ENCODE data around the gene SESN1. TPM values are rescaled to one million over a fixed set of nuclear protein-coding genes. Genes with fewer than 3 reads are reported as not detected.

Gene SESN1
- polyA plus RNA-seq, 1 donor (not counting 4 experiments of a cell fraction or from before 2014, with no cell fraction given), result 21.4 TPM

GRCh38 chr6:108988765-108989164 is 105.9 kb downstream of the SESN1 start:
- DNase-seq (ENCODE audit: low read depth, low spot score) (no peak), FAIRE-seq (no peak)
- Histone ChIP-seq H2AFZ (ENCODE audit: control insufficient read depth, low read length) (no peak overlapping the region), H3K9me3 (ENCODE audit: control insufficient read depth, low read depth, low read length) (no peaks in the 10 kb centered on the region), H3K36me3 (ENCODE audit: control insufficient read depth in 2 of 2, extremely low read depth in 1 of 2, insufficient read depth in 2 of 2, low read length in 2 of 2) (peaks cover 5 to 15% of the 10 kb centered on the region in 2 experiments), H3K27me3 (ENCODE audit: control insufficient read depth, extremely low read depth, insufficient read depth, low read length) (no peaks in the 10 kb centered on the region), H4K20me1 (ENCODE audit: control insufficient read depth, extremely low read depth, insufficient read depth, low read length) (no peaks in the 10 kb centered on the region), H3K9ac (ENCODE audit: control insufficient read depth, extremely low read depth, insufficient read depth, low read length) (no peak overlapping the region), H3K4me3 (ENCODE audit: control insufficient read depth in 2 of 3, extremely low read depth in 1 of 3, insufficient read depth in 2 of 3, low read depth in 1 of 3, low read length in 3 of 3) (no peak overlapping the region), H3K4me2 (ENCODE audit: control insufficient read depth, extremely low read depth, insufficient read depth, low read depth, low read length) (no peak overlapping the region), H3K79me2 (ENCODE audit: control insufficient read depth, insufficient read depth, low read length) (no peaks in the 10 kb centered on the region), H3K9me1 (ENCODE audit: control insufficient read depth, extremely low read depth, insufficient read depth, low read length) (no peaks in the 10 kb centered on the region), H3K4me1 (ENCODE audit: control insufficient read depth, extremely low read depth, insufficient read depth, low read length) (no peaks in the 10 kb centered on the region), H3K27ac (ENCODE audit: control insufficient read depth, insufficient read depth, low read length) (no peak overlapping the region)
- dilution Hi-C loops (cut with MboI; ENCODE audit: extremely low pct_ligation_motif_present, low sequenced_read_pairs), result no loop called here
- TF ChIP-seq CTCF (optimal IDR thresholded peaks at IDR 0.05 in 1 of 3, IDR thresholded peaks at IDR 0.05 in 1 of 3, conservative IDR thresholded peaks at IDR 0.05 in 1 of 3; ENCODE audit: extremely low read depth in 1 of 3, insufficient read depth in 2 of 3, low read length in 3 of 3), result no peak
- no peak for TF ChIP-seq EZH2 (IDR thresholded peaks at IDR 0.05; ENCODE audit: low read length)

GRCh38 chr6:108988296-108988695 is 106.3 kb downstream of the SESN1 start:
- Histone ChIP-seq H3K9me3 (ENCODE audit: control insufficient read depth, low read depth, low read length) (no peaks in the 10 kb centered on the region), H3K4me2 (ENCODE audit: control insufficient read depth, extremely low read depth, insufficient read depth, low read depth, low read length) (no peak overlapping the region), H4K20me1 (ENCODE audit: control insufficient read depth, extremely low read depth, insufficient read depth, low read length) (no peaks in the 10 kb centered on the region), H3K27me3 (ENCODE audit: control insufficient read depth, extremely low read depth, insufficient read depth, low read length) (no peaks in the 10 kb centered on the region), H3K4me3 (ENCODE audit: control insufficient read depth in 2 of 3, extremely low read depth in 1 of 3, insufficient read depth in 2 of 3, low read depth in 1 of 3, low read length in 3 of 3) (no peak overlapping the region), H2AFZ (ENCODE audit: control insufficient read depth, low read length) (no peak overlapping the region), H3K4me1 (ENCODE audit: control insufficient read depth, extremely low read depth, insufficient read depth, low read length) (no peaks in the 10 kb centered on the region), H3K79me2 (ENCODE audit: control insufficient read depth, insufficient read depth, low read length) (no peaks in the 10 kb centered on the region), H3K36me3 (ENCODE audit: control insufficient read depth in 2 of 2, extremely low read depth in 1 of 2, insufficient read depth in 2 of 2, low read length in 2 of 2) (peaks cover 5 to 14% of the 10 kb centered on the region in 2 experiments), H3K9me1 (ENCODE audit: control insufficient read depth, extremely low read depth, insufficient read depth, low read length) (no peaks in the 10 kb centered on the region), H3K9ac (ENCODE audit: control insufficient read depth, extremely low read depth, insufficient read depth, low read length) (no peak overlapping the region), H3K27ac (ENCODE audit: control insufficient read depth, insufficient read depth, low read length) (no peak overlapping the region)
- no peak for FAIRE-seq
- dilution Hi-C loops (cut with MboI; ENCODE audit: extremely low pct_ligation_motif_present, low sequenced_read_pairs), result no loop called here
- TF ChIP-seq EZH2 (IDR thresholded peaks at IDR 0.05; ENCODE audit: low read length) (no peak), CTCF (optimal IDR thresholded peaks at IDR 0.05 in 1 of 3, IDR thresholded peaks at IDR 0.05 in 1 of 3, conservative IDR thresholded peaks at IDR 0.05 in 1 of 3; ENCODE audit: extremely low read depth in 1 of 3, insufficient read depth in 2 of 3, low read length in 3 of 3) (no peak)
- no peak for DNase-seq (ENCODE audit: low read depth, low spot score)

Data from keratinocyte (primary cell).